ENCODE results near the gene COLEC11.

Gene COLEC11

GRCh38 chr2:3670941-3671340 lies 76.0 kb downstream of the COLEC11 start:
- Histone ChIP-seq H3K4me2 (ENCODE audit: low read length) (no peak overlapping the region), H3K9ac (ENCODE audit: low read length) (no peak overlapping the region), H3K27ac (ENCODE audit: low read depth, low read length, poor library complexity, severe bottlenecking) (no peak overlapping the region), H3K9me2 (ENCODE audit: low read depth, low read length) (no peaks in the 10 kb centered on the region), H4K20me1 (ENCODE audit: insufficient read depth, low read length) (no peaks in the 10 kb centered on the region), H3K9me3 (ENCODE audit: low read length) (no peaks in the 10 kb centered on the region), H3K27me3 (ENCODE audit: insufficient read depth, low read length) (no peaks in the 10 kb centered on the region), H3K4me1 (ENCODE audit: insufficient read depth, low read length, severe bottlenecking) (peaks cover 25% of the 10 kb centered on the region), H3F3A (ENCODE audit: insufficient read depth, low read length) (no peaks in the 10 kb centered on the region), H2AFZ (ENCODE audit: low read length) (no peak overlapping the region), H3K36me3 (ENCODE audit: insufficient read depth, low read length) (no peaks in the 10 kb centered on the region; the same call in 1 of the 2 replicates), H3K4me3 (ENCODE audit: low read depth, low read length, poor library complexity, severe bottlenecking) (no peak overlapping the region), H3K79me2 (ENCODE audit: insufficient read depth, low read length) (no peaks in the 10 kb centered on the region)
- TF ChIP-seq EZH2 (IDR thresholded peaks at IDR 0.05; ENCODE audit: borderline replicate concordance, low read length) (no peak), CTCF (IDR thresholded peaks at IDR 0.05; ENCODE audit: low read length) (no peak)

- H3K4me2 ChIP-seq (ENCODE audit: low read length), result no peak overlapping the region
- H3K9me2 ChIP-seq (ENCODE audit: low read depth, low read length), result no peaks in the 10 kb centered on the region
- H3F3A ChIP-seq (ENCODE audit: insufficient read depth, low read length), result no peaks in the 10 kb centered on the region
- no peak overlapping the region for H3K27ac ChIP-seq (ENCODE audit: low read depth, low read length, poor library complexity, severe bottlenecking)
- H3K36me3 ChIP-seq (ENCODE audit: insufficient read depth, low read length), result no peaks in the 10 kb centered on the region; the same call in 1 of the 2 replicates
- H3K27me3 ChIP-seq (ENCODE audit: insufficient read depth, low read length), result no peaks in the 10 kb centered on the region
- H3K4me1 ChIP-seq (ENCODE audit: insufficient read depth, low read length, severe bottlenecking), result peaks cover 3% of the 10 kb centered on the region
- no peaks in the 10 kb centered on the region for H3K79me2 ChIP-seq (ENCODE audit: insufficient read depth, low read length)
- H3K9ac ChIP-seq (ENCODE audit: low read length), result no peak overlapping the region
- H3K4me3 ChIP-seq (ENCODE audit: low read depth, low read length, poor library complexity, severe bottlenecking), result no peak overlapping the region
- no peak for TF ChIP-seq CTCF (IDR thresholded peaks at IDR 0.05; ENCODE audit: low read length)
- no peak for TF ChIP-seq EZH2 (IDR thresholded peaks at IDR 0.05; ENCODE audit: borderline replicate concordance, low read length)
- no peaks in the 10 kb centered on the region for H3K9me3 ChIP-seq (ENCODE audit: low read length)
- no peaks in the 10 kb centered on the region for H4K20me1 ChIP-seq (ENCODE audit: insufficient read depth, low read length)
- no peak overlapping the region for H2AFZ ChIP-seq (ENCODE audit: low read length)
These were observed 78.2 kb downstream of the COLEC11 start for GRCh38 chr2:3672861-3673678.

- no peak overlapping the region for H2AFZ ChIP-seq (ENCODE audit: low read length)
- no peak overlapping the region for H3K4me3 ChIP-seq (ENCODE audit: low read depth, low read length, poor library complexity, severe bottlenecking)
- no peaks in the 10 kb centered on the region for H4K20me1 ChIP-seq (ENCODE audit: insufficient read depth, low read length)
- no peak overlapping the region for H3K27ac ChIP-seq (ENCODE audit: low read depth, low read length, poor library complexity, severe bottlenecking)
- H3K36me3 ChIP-seq (ENCODE audit: insufficient read depth, low read length), result no peaks in the 10 kb centered on the region; the same call in 1 of the 2 replicates
- no peaks in the 10 kb centered on the region for H3K9me3 ChIP-seq (ENCODE audit: low read length)
- H3K9me2 ChIP-seq (ENCODE audit: low read depth, low read length), result no peaks in the 10 kb centered on the region
- no peaks in the 10 kb centered on the region for H3F3A ChIP-seq (ENCODE audit: insufficient read depth, low read length)
- H3K4me2 ChIP-seq (ENCODE audit: low read length), result no peak overlapping the region
- no peaks in the 10 kb centered on the region for H3K27me3 ChIP-seq (ENCODE audit: insufficient read depth, low read length)
- TF ChIP-seq CTCF (IDR thresholded peaks at IDR 0.05; ENCODE audit: low read length) (no peak), EZH2 (IDR thresholded peaks at IDR 0.05; ENCODE audit: borderline replicate concordance, low read length) (no peak)
- no peaks in the 10 kb centered on the region for H3K4me1 ChIP-seq (ENCODE audit: insufficient read depth, low read length, severe bottlenecking)
- H3K79me2 ChIP-seq (ENCODE audit: insufficient read depth, low read length), result no peaks in the 10 kb centered on the region
- H3K9ac ChIP-seq (ENCODE audit: low read length), result no peak overlapping the region
These were observed 79.3 kb downstream of the COLEC11 start for GRCh38 chr2:3674066-3674845.

Measured in OCI-LY1 (cell line).